ENCODE results near the gene LHX6.

Gene LHX6

DNA sequence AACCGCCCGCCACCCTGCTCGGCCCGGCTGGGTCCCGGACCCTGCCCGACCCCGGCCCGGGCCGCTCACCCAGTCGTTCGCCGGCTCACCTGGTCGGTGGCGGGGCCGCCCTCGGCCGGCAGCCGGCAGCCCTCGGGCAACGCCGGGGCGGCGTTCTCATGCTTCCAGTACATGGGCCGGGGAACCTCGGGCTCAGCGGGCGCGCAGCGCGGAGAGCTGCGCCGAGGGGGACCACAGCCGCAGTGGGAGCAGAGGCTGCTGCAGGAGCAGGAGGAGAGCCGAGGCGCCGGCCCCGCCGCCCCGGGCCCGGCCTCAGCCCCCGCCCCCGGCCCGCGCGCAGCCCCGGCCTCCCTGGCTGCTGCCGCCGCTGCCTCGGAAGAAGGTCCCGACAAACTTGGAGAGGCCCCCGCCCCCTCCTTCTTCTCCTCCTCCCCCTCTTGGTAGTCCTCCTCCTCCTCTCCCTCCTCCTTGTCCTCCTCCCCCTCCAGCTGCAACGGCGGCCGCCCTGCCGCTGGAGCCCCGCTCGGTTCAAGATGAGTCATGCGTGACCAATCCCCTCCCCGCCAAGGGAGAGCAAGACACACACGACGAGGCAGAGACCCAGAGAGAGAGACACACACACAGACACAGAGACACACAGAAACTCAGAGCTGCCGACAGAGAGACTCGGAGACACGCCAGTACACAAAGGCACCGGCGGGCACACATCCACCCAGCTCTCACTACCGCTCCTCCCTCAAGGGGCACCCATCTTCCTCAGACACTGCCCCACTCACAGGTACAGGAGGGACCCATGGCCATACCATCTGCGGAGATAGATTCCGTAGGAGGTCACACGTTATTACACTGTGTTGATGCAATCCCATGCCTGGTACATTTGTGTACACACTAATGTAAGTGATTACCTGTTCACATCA, at the start of gene LHX6:
Gene LHX6, minus strand, starts transcription at position 390 of the 917 bp plus-strand sequence. Its CDS starts 217 bp downstream, at position 173.
- no peak for DNase-seq

- no peak for DNase-seq
These were observed 48.6 kb upstream of the LHX6 start for GRCh38 chr9:122277285-122277897.

DNA sequence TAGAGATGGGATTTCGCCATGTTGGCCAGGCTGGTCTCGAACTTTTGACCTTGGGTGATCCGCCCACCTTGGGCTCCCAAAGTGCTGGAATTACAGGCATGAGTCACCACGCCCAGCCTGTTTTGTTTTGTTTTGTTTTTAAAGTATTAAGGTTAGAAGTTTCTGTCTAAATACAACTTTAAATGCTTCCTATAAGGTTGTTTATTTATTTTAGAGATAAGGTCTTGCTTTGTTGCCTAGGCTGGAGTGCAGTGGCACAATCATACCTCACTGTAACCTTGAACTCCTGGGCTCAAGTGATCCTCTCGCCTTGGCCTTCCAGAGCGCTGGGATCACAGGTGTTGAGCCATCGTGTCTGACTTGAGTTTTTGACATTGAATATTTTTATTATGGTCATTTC, 47.3 kb upstream of the LHX6 start:
- DNase-seq = no peak

DNA sequence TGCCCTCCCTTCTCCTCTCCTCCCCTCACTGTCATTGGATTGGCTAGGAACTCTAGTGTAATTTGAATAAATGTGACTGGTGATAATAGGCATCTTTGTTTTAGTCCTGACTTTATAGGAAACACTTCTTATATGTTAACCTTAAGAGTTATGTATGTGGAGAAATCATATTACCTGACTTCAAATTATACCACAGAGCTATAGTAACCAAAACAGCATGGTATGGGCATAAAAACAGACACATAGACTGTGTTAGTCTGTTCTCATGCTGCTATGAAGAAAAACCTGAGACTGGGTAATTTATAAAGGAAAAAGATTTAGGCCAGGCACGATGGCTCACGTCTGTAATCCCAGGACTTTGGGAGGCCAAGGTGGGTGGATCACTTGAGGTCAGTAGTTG, 45.3 kb upstream of the LHX6 start:
- no peak for DNase-seq

DNA sequence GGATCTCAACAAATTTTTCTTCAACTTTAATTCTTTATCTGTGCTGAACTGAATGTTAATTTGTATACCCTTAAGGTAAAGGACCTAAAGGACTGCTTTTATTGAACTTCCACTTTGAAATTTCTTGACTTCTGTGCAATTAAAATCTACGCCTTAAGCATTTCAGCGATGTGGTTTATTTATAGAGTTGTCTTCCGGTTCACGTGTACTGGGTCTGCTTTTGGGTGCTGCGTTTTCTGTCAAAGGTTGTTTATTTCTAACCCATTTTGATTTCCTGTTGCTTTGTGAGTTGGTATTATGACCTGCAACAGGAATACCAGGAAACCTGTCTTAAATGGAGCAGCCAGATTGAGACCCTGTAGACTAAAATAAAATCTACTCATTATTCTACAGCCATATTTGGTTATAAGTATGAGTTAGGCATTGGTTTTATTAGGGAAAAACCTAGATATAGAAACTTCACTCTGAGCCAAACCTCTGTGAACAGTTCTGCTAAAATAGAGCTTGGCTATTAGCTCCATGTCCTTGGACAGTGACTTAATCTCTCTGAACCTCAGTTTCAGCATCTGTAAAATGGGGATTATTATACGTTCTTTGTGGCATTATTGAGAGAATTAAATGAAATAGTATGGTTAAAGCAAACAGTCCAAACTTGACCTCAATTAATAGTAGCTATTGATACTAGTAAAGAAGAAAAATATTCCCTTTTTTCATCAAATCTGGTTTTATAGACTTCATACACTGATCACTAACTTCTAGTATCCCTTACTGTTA, 39.5 kb upstream of the LHX6 start:
- DNase-seq = no peak

GRCh38 chr9:122265149-122265915, 36.6 kb upstream of the LHX6 start:
- DNase-seq = peak; percentile 51

- peak; percentile 97 for DNase-seq
These were observed 35.8 kb upstream of the LHX6 start, which contains the start of the genes MRRF and RBM18 for GRCh38 chr9:122264360-122265148. Gene MRRF, plus strand, starts transcription at chr9:122264882. Its CDS starts 6,010 bp downstream, at chr9:122270892. Gene RBM18, minus strand, starts transcription at chr9:122264840. Its CDS starts 3,348 bp downstream, at chr9:122261492.

GRCh38 chr9:122263699-122264349, 35.1 kb upstream of the LHX6 start:
- no peak for DNase-seq

- no peak for DNase-seq
These were observed 33.3 kb upstream of the LHX6 start for GRCh38 chr9:122262073-122262472.

GRCh38 chr9:122261469-122261881, 32.7 kb upstream of the LHX6 start:
- DNase-seq = no peak

DNA sequence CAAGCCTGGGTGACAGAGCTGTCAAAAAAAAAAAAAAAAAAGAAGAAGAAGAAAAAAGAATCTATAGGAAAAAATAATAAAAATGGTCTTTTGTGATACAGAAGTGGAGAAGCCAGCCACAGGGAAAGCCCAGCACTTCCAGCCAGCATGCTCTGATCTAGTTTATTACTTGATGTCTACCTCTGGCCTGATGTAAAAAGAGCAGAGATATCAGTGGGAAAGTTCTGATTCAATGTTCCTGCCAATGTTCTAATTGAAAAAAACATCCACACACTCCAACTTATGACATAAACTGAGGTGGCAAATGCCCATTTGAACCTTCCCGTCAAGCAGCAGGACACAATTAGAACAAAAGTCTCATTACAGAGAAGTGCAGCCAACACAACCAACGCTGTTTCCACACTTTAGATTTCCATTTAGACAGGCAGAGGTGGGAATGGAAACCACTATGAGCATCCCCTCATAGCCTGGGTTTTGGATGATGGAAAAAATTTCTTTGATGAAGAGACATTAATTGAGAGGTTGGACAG, 30.2 kb upstream of the LHX6 start:
- no peak for DNase-seq

DNA sequence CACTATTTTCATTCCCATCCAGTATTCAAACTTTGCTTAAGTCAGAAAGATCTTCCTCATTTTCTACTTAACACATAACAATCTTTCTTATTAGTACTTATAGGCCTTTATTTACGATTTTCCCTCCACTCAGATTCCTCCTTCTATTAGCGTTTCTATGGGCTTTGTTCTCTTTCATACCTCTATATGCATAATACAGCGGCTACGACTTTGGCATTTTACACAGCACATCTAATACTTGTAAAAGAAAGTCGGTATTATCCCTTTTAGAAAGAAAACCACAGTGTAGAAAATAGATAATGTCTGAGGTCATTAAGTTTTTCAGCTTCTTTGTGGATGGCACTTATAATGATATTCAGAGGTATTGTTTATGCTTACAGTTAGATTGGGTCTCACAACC, 27.4 kb upstream of the LHX6 start:
- no peak for DNase-seq

GRCh38 chr9:122254761-122255160, 26.0 kb upstream of the LHX6 start:
- no peak for DNase-seq

DNA sequence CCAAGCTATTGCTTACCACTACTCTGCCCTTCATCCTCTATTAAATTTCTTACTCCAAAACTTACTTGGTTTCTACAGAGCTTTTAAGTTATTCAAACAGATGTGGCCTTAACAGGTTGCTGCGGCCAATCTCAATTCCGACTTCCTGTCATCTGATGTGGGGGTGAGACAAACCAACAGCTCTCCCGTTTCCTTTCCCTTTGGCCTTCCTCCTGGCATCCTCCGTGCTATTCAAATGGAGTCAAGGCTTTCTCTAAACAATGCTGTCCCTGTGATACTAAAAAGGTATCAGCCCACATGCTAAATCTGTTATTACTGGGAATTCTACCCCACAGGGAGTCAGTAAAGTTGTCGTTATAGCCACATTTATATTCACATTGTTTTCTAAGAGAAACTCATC, 24.0 kb upstream of the LHX6 start:
- no peak for DNase-seq

- no peak for DNase-seq
These were observed 22.6 kb upstream of the LHX6 start for GRCh38 chr9:122251351-122251750.

GRCh38 chr9:122248448-122248865, 19.7 kb upstream of the LHX6 start:
- DNase-seq = no peak

DNA sequence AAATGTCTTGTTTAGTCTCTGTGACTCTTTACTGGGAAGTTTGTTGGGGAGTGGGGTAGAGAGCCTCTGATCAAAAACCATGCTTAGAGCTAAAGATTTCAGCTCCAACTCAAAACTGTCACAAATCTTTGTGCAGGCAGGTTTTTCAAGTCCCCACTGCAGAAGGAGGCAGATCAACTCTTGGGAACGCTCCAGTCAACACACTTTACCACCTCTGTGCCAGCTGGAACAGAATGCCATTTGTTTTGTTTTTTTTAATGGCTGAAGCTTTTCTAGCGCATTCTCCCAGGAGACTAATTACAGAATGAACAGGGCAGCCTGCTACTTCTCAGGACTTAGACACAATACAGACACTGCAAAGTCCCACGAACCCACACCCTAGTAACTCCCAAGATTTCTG, 17.9 kb upstream of the LHX6 start:
- DNase-seq = no peak

GRCh38 chr9:122244349-122244748, 15.6 kb upstream of the LHX6 start:
- DNase-seq = no peak

DNA sequence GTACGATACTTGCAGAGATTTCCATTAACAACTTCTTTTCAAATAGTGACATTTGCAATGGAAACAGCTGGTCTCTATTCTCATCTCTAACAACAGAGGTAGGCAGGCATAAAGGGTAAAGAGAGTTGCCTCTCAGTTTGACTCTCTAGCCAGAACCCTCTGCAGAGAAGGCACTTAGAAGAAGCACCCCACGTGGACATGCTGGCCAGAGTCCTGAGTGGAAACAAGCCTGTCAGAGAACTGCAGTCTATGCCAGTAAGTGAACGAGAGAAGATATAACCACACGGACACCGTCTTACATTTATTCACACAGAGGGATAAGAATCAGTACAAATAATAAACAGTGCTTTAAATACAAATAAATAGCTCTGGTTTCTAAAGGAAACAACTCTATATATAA, 11.0 kb upstream of the LHX6 start:
- no peak for DNase-seq

- no peak for DNase-seq
These were observed 7.9 kb upstream of the LHX6 start for GRCh38 chr9:122236681-122237080.
